Muscle layer of duodenum (tissue), 2 donors: ENCODE results near the gene APPBP2.

ENCODE experiments used
- H3K27ac ChIP-seq: one replicate; pipeline ENCODE4 v1.7.0; 2013; ENCODE audit warnings: mild to moderate bottlenecking, low read length
- H3K27me3 ChIP-seq: one replicate; pipeline ENCODE4 v1.7.0; 2013; ENCODE audit warnings: low read depth, mild to moderate bottlenecking, control low read depth, low read length
- H3K36me3 ChIP-seq, 2 donors: one replicate each; pipeline ENCODE4 v1.7.0; 2013; ENCODE audit warnings: low read length in 2 of 2, control low read depth in 1 of 2, mild to moderate bottlenecking in 1 of 2; ENCODE audit not compliant: insufficient read depth in 2 of 2, control insufficient read depth in 1 of 2
- H3K4me1 ChIP-seq, 2 donors: one replicate each; pipeline ENCODE4 v1.7.0; 2013; ENCODE audit warnings: low read length in 2 of 2, mild to moderate bottlenecking in 2 of 2, control low read depth in 1 of 2, moderate library complexity in 1 of 2; ENCODE audit not compliant: insufficient read depth in 2 of 2, control insufficient read depth in 1 of 2
- H3K4me3 ChIP-seq, 2 donors: one replicate each; pipeline ENCODE4 v1.7.0; 2013; ENCODE audit warnings: low read length in 2 of 2, low read depth in 1 of 2, mild to moderate bottlenecking in 1 of 2
- H3K9me3 ChIP-seq, 2 donors: one replicate each; pipeline ENCODE4 v1.7.0; 2013; ENCODE audit warnings: low read length in 2 of 2, control low read depth in 1 of 2, mild to moderate bottlenecking in 1 of 2; ENCODE audit not compliant: control insufficient read depth in 1 of 2
- donor health status: healthy.

The APPBP2 gene

GRCh38 chr17:60410001-60410400 is 116.0 kb downstream of the APPBP2 start:
- Histone ChIP-seq H3K9me3 (no peaks in the 10 kb centered on the region), H3K27me3 (no peaks in the 10 kb centered on the region), H3K36me3 (no peaks in the 10 kb centered on the region), H3K4me3 (no peak overlapping the region), H3K4me1 (no peaks in the 10 kb centered on the region), H3K27ac (no peak overlapping the region)

GRCh38 chr17:60406887-60407286 is 119.2 kb downstream of the APPBP2 start:
- H3K27ac ChIP-seq: no peak overlapping the region
- H3K9me3 ChIP-seq: no peaks in the 10 kb centered on the region
- no peak overlapping the region for H3K4me3 ChIP-seq
- H3K27me3 ChIP-seq: no peaks in the 10 kb centered on the region
- no peaks in the 10 kb centered on the region for H3K36me3 ChIP-seq
- no peaks in the 10 kb centered on the region for H3K4me1 ChIP-seq

GRCh38 chr17:60403962-60404361 is 122.1 kb downstream of the APPBP2 start:
- H3K27me3 ChIP-seq: no peaks in the 10 kb centered on the region
- no peak overlapping the region for H3K27ac ChIP-seq
- H3K4me3 ChIP-seq: no peak overlapping the region
- no peaks in the 10 kb centered on the region for H3K9me3 ChIP-seq
- no peaks in the 10 kb centered on the region for H3K4me1 ChIP-seq
- no peaks in the 10 kb centered on the region for H3K36me3 ChIP-seq

- H3K27ac ChIP-seq: no peak overlapping the region
- no peaks in the 10 kb centered on the region for H3K27me3 ChIP-seq
- no peaks in the 10 kb centered on the region for H3K36me3 ChIP-seq
- H3K4me1 ChIP-seq: no peaks in the 10 kb centered on the region
- H3K9me3 ChIP-seq: no peaks in the 10 kb centered on the region
- H3K4me3 ChIP-seq: no peak overlapping the region
Observed at GRCh38 chr17:60403523-60403810, 122.6 kb downstream of the APPBP2 start.

GRCh38 chr17:60401819-60402218 is 124.2 kb downstream of the APPBP2 start:
- no peak overlapping the region for H3K27ac ChIP-seq
- H3K4me1 ChIP-seq: no peaks in the 10 kb centered on the region
- H3K36me3 ChIP-seq: no peaks in the 10 kb centered on the region
- H3K9me3 ChIP-seq: no peaks in the 10 kb centered on the region
- H3K27me3 ChIP-seq: no peaks in the 10 kb centered on the region
- no peak overlapping the region for H3K4me3 ChIP-seq

- no peaks in the 10 kb centered on the region for H3K27me3 ChIP-seq
- H3K36me3 ChIP-seq: no peaks in the 10 kb centered on the region
- H3K4me1 ChIP-seq: no peaks in the 10 kb centered on the region
- no peaks in the 10 kb centered on the region for H3K9me3 ChIP-seq
- H3K4me3 ChIP-seq: no peak overlapping the region
- no peak overlapping the region for H3K27ac ChIP-seq
Observed at GRCh38 chr17:60398227-60398959, 127.6 kb downstream of the APPBP2 start.

GRCh38 chr17:60396412-60396811 is 129.6 kb downstream of the APPBP2 start:
- no peaks in the 10 kb centered on the region for H3K9me3 ChIP-seq
- no peaks in the 10 kb centered on the region for H3K27me3 ChIP-seq
- peaks cover 0 to 8% of the 10 kb centered on the region in 2 donors for H3K36me3 ChIP-seq
- no peak overlapping the region for H3K4me3 ChIP-seq
- H3K27ac ChIP-seq: no peak overlapping the region
- H3K4me1 ChIP-seq: no peaks in the 10 kb centered on the region

- Histone ChIP-seq H3K4me3 (no peak overlapping the region), H3K4me1 (peaks cover 0 to 4% of the 10 kb centered on the region in 2 donors), H3K27me3 (no peaks in the 10 kb centered on the region), H3K9me3 (no peaks in the 10 kb centered on the region), H3K27ac (no peak overlapping the region), H3K36me3 (peaks cover 0 to 11% of the 10 kb centered on the region in 2 donors)
Observed at GRCh38 chr17:60395508-60396065, 130.5 kb downstream of the APPBP2 start.

GRCh38 chr17:60393840-60394723 is 132.0 kb downstream of the APPBP2 start:
- peaks cover 0 to 11% of the 10 kb centered on the region in 2 donors for H3K36me3 ChIP-seq
- H3K4me3 ChIP-seq: no peak overlapping the region
- H3K4me1 ChIP-seq: peaks cover 0 to 17% of the 10 kb centered on the region in 2 donors
- no peak overlapping the region for H3K27ac ChIP-seq
- H3K9me3 ChIP-seq: no peaks in the 10 kb centered on the region
- no peaks in the 10 kb centered on the region for H3K27me3 ChIP-seq
